Mucosa of descending colon (tissue), 3 donors: ENCODE data around the gene PLA2G2D. TPM values are rescaled to one million over a fixed set of nuclear protein-coding genes. Genes with fewer than 3 reads are reported as not detected.

Experiments
- ATAC-seq: fragments of 200-7000 bp; cut with Tn5 transposase; one replicate; pipeline ENCODE4 v1.9.1; 2020; ENCODE audit warnings: mild to moderate bottlenecking, moderate library complexity
- DNase-seq, 3 donors: peaks; one replicate each; pipeline ENCODE4 v3.0.0-alpha.2; 2020
- H3K36me3 ChIP-seq: fragments of 200-600 bp; one replicate; pipeline ENCODE4 v1.8.0; 2021; ENCODE audit warnings: low read depth, mild to moderate bottlenecking
- H3K4me1 ChIP-seq: fragments of 200-600 bp; one replicate; pipeline ENCODE4 v1.8.0; 2021; ENCODE audit warnings: low read depth, mild to moderate bottlenecking
- H3K4me3 ChIP-seq: fragments of 200-600 bp; one replicate; pipeline ENCODE4 v1.8.0; 2021; ENCODE audit warnings: mild to moderate bottlenecking
- H3K9me3 ChIP-seq: fragments of 200-600 bp; one replicate; pipeline ENCODE4 v1.8.0; 2021; ENCODE audit warnings: mild to moderate bottlenecking
- CTCF ChIP-seq: fragments of 200-600 bp; IDR thresholded peaks from one replicate; pipeline ENCODE4 v1.8.0; 2022; ENCODE audit warnings: antibody characterized with exemption, mild to moderate bottlenecking
- intact Hi-C, 2 donors: fragments of 100-400 bp; cut with DNase I in 1 of 2; cut with micrococcal nuclease in 1 of 2; formaldehyde crosslinking; loops; one replicate each; pipeline versions ENCODE4 v1.11.0 to v1.11.1; 2022; cut with DNase I, micrococcal nuclease
- total RNA-seq, 3 donors: library from RNA; stranded (reverse); fragmentation: NEBNext Ultra II Directional in 2 of 3; extraction: Animal tissue kit (Norgen Biotek cat#: 25700) in 2 of 3; gene quantifications; one replicate each; pipeline versions ENCODE4 v1.2.1 to v1.2.4, GENCODE V29; 2021 to 2023
- donor health status: DM: no; HTN: no; CAD: no; lungs with moderate emphysema.
- donor health status: DM: no; HTN: no; CAD: no.
- donor health status: DM: no; HTN: yes; CAD: no.

Gene PLA2G2D
- total RNA-seq, 3 donors from 2014 or later = 0.22 TPM; not detected in 2

GRCh38 chr1:20148571-20149500 lies 29.5 kb upstream of the PLA2G2D start:
- no peak for DNase-seq
- intact Hi-C loops = loop anchor here in 1 of 2 donors (5.0 kb wide), 1 partner anchor 47 kb away; no protein-coding TSS in a partner anchor

GRCh38 chr1:20147846-20148570 lies 28.7 kb upstream of the PLA2G2D start:
- no peak for TF ChIP-seq CTCF

More at GRCh38 chr1:20148571-20149500, 29.5 kb upstream of the PLA2G2D start:
- Histone ChIP-seq H3K36me3 (no peaks in the 10 kb centered on the region), H3K4me1 (peaks cover 7% of the 10 kb centered on the region), H3K4me3 (no peak overlapping the region), H3K9me3 (no peaks in the 10 kb centered on the region)
- TF ChIP-seq CTCF = no peak
- ATAC-seq = no peak

GRCh38 chr1:20143734-20144565 lies 24.6 kb upstream of the PLA2G2D start:
- no peaks in the 10 kb centered on the region for H3K9me3 ChIP-seq
- H3K4me3 ChIP-seq = no peak overlapping the region
- no peak for DNase-seq
- H3K36me3 ChIP-seq = no peaks in the 10 kb centered on the region
- intact Hi-C loops = no loop called here
- H3K4me1 ChIP-seq = no peaks in the 10 kb centered on the region
- ATAC-seq = no peak
- TF ChIP-seq CTCF = no peak

More at GRCh38 chr1:20147846-20148570, 28.7 kb upstream of the PLA2G2D start:
- intact Hi-C loops = loop anchor here in 1 of 2 donors (5.0 kb wide), 1 partner anchor 46 kb away; no protein-coding TSS in a partner anchor
- no peak for ATAC-seq
- Histone ChIP-seq H3K9me3 (no peaks in the 10 kb centered on the region), H3K4me3 (no peak overlapping the region), H3K4me1 (peaks cover 7% of the 10 kb centered on the region), H3K36me3 (no peaks in the 10 kb centered on the region)
- no peak for DNase-seq

GRCh38 chr1:20143318-20143717 lies 24.0 kb upstream of the PLA2G2D start:
- intact Hi-C loops = no loop called here
- no peaks in the 10 kb centered on the region for H3K9me3 ChIP-seq
- DNase-seq (no peak), ATAC-seq (no peak)
- no peak for TF ChIP-seq CTCF
- no peak overlapping the region for H3K4me3 ChIP-seq
- no peaks in the 10 kb centered on the region for H3K36me3 ChIP-seq
- H3K4me1 ChIP-seq = no peaks in the 10 kb centered on the region

- Histone ChIP-seq H3K36me3 (no peaks in the 10 kb centered on the region), H3K4me1 (no peaks in the 10 kb centered on the region), H3K9me3 (no peaks in the 10 kb centered on the region), H3K4me3 (no peak overlapping the region)
- intact Hi-C loops = no loop called here
- DNase-seq (no peak), ATAC-seq (no peak)
- no peak for TF ChIP-seq CTCF
Measured at GRCh38 chr1:20142001-20142710, 22.8 kb upstream of the PLA2G2D start.
